Endothelial cell of umbilical vein (primary cell): ENCODE measurements around the gene RSPH10B2. TPM values are rescaled to one million over a fixed set of nuclear protein-coding genes. Genes with fewer than 3 reads are reported as not detected.
"Not testable (repeated sequence)": the region's sequence is repeated elsewhere in the genome, so short reads cannot be mapped to it uniquely, and the experiment has no call there.

Experiments
- BruUV-seq: library from RNA; stranded (reverse); fragments of 400-500 nt; replicated peaks from 2 replicates; lab custom pipeline; 2021; lab: Mats Ljungman, UMichigan
- CTCF ChIA-PET: fragments of 300-600, 350-600 bp; sonication (Branson Sonifier 250); formaldehyde crosslinking; loops from one replicate; lab custom pipeline; 2021; ENCODE audit warnings: antibody characterized with exemption, inconsistent platforms; lab: Charles Lee
- POLR2A ChIA-PET: fragments of 300-600, 350-600 bp; sonication (Branson Sonifier 250); formaldehyde crosslinking; loops from one replicate; lab custom pipeline; 2021; ENCODE audit warnings: antibody characterized with exemption, inconsistent platforms; lab: Charles Lee
- DNase-seq: peaks from one replicate; pipeline ENCODE4 v3.0.0-alpha.2; 2011; ENCODE audit warnings: low read depth, low spot score
- FAIRE-seq: peaks from 2 replicates; lab custom pipeline; 2011; peaks lifted over from hg19 to GRCh38; lab: Jason Lieb, UNC
- H2AFZ ChIP-seq: 2 replicates; pipeline ENCODE4 v1.6.0; 2012; ENCODE audit warnings: low read depth, low read length, control low read depth, inconsistent platforms
- H3K27ac ChIP-seq: 2 replicates; pipeline ENCODE4 v1.5.1; 2011; ENCODE audit warnings: low read depth, mild to moderate bottlenecking, control low read depth, low read length, moderate library complexity; ENCODE audit not compliant: insufficient read depth
- H3K27me3 ChIP-seq, 2 experiments: 2 replicates each; pipeline versions ENCODE4 v1.6.0 to v1.6.1; 2011; ENCODE audit warnings: low read length in 2 of 2, mixed read lengths in 1 of 2; ENCODE audit not compliant: control insufficient read depth in 2 of 2, insufficient read depth in 2 of 2
- H3K36me3 ChIP-seq, 2 experiments: 2 replicates in 1 of 2; 3 replicates in 1 of 2; pipeline ENCODE4 v1.5.1; 2011; ENCODE audit warnings: low read length in 2 of 2, mild to moderate bottlenecking in 1 of 2, moderate library complexity in 1 of 2; ENCODE audit not compliant: control insufficient read depth in 2 of 2, insufficient read depth in 2 of 2; ENCODE audit errors: extremely low read depth in 1 of 2
- H3K4me1 ChIP-seq: 3 replicates; pipeline ENCODE4 v1.5.1; 2011; ENCODE audit warnings: mild to moderate bottlenecking, low read length; ENCODE audit not compliant: control insufficient read depth, insufficient read depth; ENCODE audit errors: extremely low read depth
- H3K4me2 ChIP-seq: 2 replicates; pipeline ENCODE4 v1.6.1; 2011; ENCODE audit warnings: low read length, control low read depth, mixed read lengths; ENCODE audit not compliant: insufficient read depth
- H3K4me3 ChIP-seq, 3 experiments: fragments of 200-600 bp in 1 of 3; sonication (generic), shearing (Covaris generic) in 1 of 3; replicated peaks in 1 of 3; 2 replicates each; pipeline ENCODE4 v1.5.1; 2011 to 2016; ENCODE audit warnings: control low read depth in 3 of 3, low read length in 3 of 3, mild to moderate bottlenecking in 2 of 3, inconsistent platforms in 1 of 3, low read depth in 1 of 3, moderate library complexity in 1 of 3; ENCODE audit not compliant: insufficient read depth in 1 of 3
- H3K79me2 ChIP-seq: 2 replicates; pipeline ENCODE4 v1.6.0; 2012; ENCODE audit warnings: low read length, inconsistent platforms; ENCODE audit not compliant: control insufficient read depth, insufficient read depth
- H3K9ac ChIP-seq: replicated peaks from 2 replicates; pipeline ENCODE3; 2011; ENCODE audit warnings: low read length, control low read depth; ENCODE audit not compliant: insufficient read depth; ENCODE audit errors: extremely low read depth
- H3K9me1 ChIP-seq: replicated peaks from 3 replicates; pipeline ENCODE4 v1.6.0; 2011; ENCODE audit warnings: mild to moderate bottlenecking, low read length; ENCODE audit not compliant: control insufficient read depth, insufficient read depth; ENCODE audit errors: extremely low read depth
- H3K9me3 ChIP-seq: replicated peaks from 2 replicates; pipeline ENCODE4 v1.5.1; 2012; ENCODE audit warnings: low read length, inconsistent platforms; ENCODE audit not compliant: control insufficient read depth, insufficient read depth
- H4K20me1 ChIP-seq: replicated peaks from 2 replicates; pipeline ENCODE3; 2011; ENCODE audit warnings: mild to moderate bottlenecking, low read length; ENCODE audit not compliant: control insufficient read depth, insufficient read depth; ENCODE audit errors: extremely low read depth
- FOS ChIP-seq: IDR thresholded peaks from 2 replicates; pipeline ENCODE4 v1.6.1; 2011; ENCODE audit warnings: mild to moderate bottlenecking, low read length, moderate library complexity, borderline replicate concordance; ENCODE audit not compliant: insufficient read depth
- dilution Hi-C: fragments of 300-500 bp; cut with MboI; formaldehyde crosslinking; loops from one replicate; pipeline ENCODE4 v1.15.0; 2019; ENCODE audit warnings: low sequenced_read_pairs; ENCODE audit not compliant: extremely low pct_ligation_motif_present
- intact Hi-C: fragments of 100-400 bp; cut with micrococcal nuclease; formaldehyde crosslinking; loops from one replicate; pipeline ENCODE4 v1.10.0; 2022
- polyA plus RNA-seq, 4 experiments: library from polyadenylated mRNA; depleted of rRNA in 3 of 4; stranded (reverse) in 3 of 4; unstranded in 1 of 4; fragments of >200 nt; gene quantifications; 2 replicates each; pipeline versions ENCODE4 v1.2.1 to v1.2.3, GENCODE V29; 2011 to 2012; ENCODE audit warnings: missing spikeins in 1 of 4
- total RNA-seq: library from RNA; stranded (reverse); gene quantifications from 2 replicates; pipeline ENCODE4 v1.2.3, GENCODE V29; 2021

Gene RSPH10B2
- total and polyA plus RNA-seq, 2 donors (not counting 3 experiments of a cell fraction or from before 2014, with no cell fraction given): not detected

- TF ChIP-seq FOS: peak; percentile 15
- H3K9me1 ChIP-seq, H3K79me2 ChIP-seq, H3K36me3 ChIP-seq, H3K4me3 ChIP-seq, CTCF ChIA-PET, H3K4me1 ChIP-seq, H3K4me2 ChIP-seq, H2AFZ ChIP-seq, dilution Hi-C loops, H3K9ac ChIP-seq, BruUV-seq, H3K9me3 ChIP-seq, intact Hi-C loops, H3K27me3 ChIP-seq, H4K20me1 ChIP-seq: not testable (repeated sequence)
- peak overlapping the region; percentile 22 for H3K27ac ChIP-seq
- DNase-seq: peak; percentile 86
- peak; percentile 97 for FAIRE-seq
- POLR2A ChIA-PET: interaction anchor here (0.7 kb wide), 1 partner anchor 221 kb away, joined by 3 read pairs; no protein-coding TSS in a partner anchor
These were observed 38.4 kb downstream of the RSPH10B2 start for GRCh38 chr7:6792113-6792872.

DNA sequence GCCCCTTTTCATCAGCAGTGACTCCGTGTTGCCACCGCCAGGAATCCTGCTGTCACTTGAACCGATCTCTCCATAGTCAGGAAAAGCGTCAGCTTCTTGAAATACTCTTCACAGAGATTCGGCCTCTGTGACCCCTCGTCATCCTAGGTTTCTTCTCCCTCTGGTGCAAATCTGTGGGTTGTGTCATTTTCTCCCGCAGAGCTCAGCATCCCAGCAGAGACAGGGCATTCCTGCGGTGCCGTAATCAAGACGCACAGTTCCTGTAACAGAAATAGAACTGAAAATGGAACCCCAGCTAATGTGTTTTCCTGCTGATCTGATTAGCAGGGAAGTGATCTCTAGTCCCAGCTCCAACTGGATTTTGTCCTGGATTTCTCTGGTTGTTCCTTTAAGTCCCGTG, 40.4 kb downstream of the RSPH10B2 start:
- FAIRE-seq, H3K79me2 ChIP-seq, H3K27me3 ChIP-seq, H3K4me1 ChIP-seq, CTCF ChIA-PET, DNase-seq, H3K9me1 ChIP-seq, H3K36me3 ChIP-seq, H3K9ac ChIP-seq, H3K27ac ChIP-seq, BruUV-seq, H4K20me1 ChIP-seq, H3K9me3 ChIP-seq, H3K4me2 ChIP-seq, H3K4me3 ChIP-seq, POLR2A ChIA-PET, dilution Hi-C loops, intact Hi-C loops, H2AFZ ChIP-seq: not testable (repeated sequence)

GRCh38 chr7:6797218-6797617, 43.3 kb downstream of the RSPH10B2 start:
- H4K20me1 ChIP-seq, FAIRE-seq, H3K4me3 ChIP-seq, POLR2A ChIA-PET, H3K79me2 ChIP-seq, H3K27ac ChIP-seq, H3K4me1 ChIP-seq, H2AFZ ChIP-seq, BruUV-seq, H3K9me3 ChIP-seq, H3K36me3 ChIP-seq, dilution Hi-C loops, H3K27me3 ChIP-seq, H3K9ac ChIP-seq, H3K9me1 ChIP-seq, intact Hi-C loops, DNase-seq, CTCF ChIA-PET, H3K4me2 ChIP-seq: not testable (repeated sequence)

DNA sequence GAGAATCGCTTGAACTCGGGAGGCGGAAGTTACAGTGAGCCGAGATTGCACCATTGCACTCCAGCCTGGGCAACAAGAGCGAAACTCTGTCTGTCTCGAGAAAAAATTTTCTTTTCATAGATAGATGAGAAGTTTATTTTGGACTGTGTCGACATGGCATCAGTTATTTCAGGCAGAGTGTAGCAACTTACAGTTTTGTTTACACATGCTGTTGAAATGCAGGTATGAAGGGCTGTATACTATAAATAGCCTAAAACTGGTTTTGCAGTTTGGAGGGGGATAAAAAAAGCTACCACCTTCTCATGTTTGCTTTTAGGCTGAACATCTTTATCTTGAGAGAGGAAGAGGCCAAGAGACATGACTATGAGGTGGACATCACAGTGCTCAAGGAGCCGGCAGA, 44.1 kb downstream of the RSPH10B2 start:
- H3K4me1 ChIP-seq, H3K4me2 ChIP-seq, BruUV-seq, H3K4me3 ChIP-seq, FAIRE-seq, intact Hi-C loops, DNase-seq, H3K27ac ChIP-seq, CTCF ChIA-PET, H3K9ac ChIP-seq, POLR2A ChIA-PET, H3K9me1 ChIP-seq, H3K9me3 ChIP-seq, H2AFZ ChIP-seq, H3K27me3 ChIP-seq, H3K36me3 ChIP-seq, dilution Hi-C loops, H4K20me1 ChIP-seq, H3K79me2 ChIP-seq: not testable (repeated sequence)
